Measurements from ENCODE around the gene NRAP. TPM values are rescaled to one million over a fixed set of nuclear protein-coding genes. Genes with fewer than 3 reads are reported as not detected.

The NRAP gene
- total RNA-seq, 1 donor: under 0.01 TPM

DNA sequence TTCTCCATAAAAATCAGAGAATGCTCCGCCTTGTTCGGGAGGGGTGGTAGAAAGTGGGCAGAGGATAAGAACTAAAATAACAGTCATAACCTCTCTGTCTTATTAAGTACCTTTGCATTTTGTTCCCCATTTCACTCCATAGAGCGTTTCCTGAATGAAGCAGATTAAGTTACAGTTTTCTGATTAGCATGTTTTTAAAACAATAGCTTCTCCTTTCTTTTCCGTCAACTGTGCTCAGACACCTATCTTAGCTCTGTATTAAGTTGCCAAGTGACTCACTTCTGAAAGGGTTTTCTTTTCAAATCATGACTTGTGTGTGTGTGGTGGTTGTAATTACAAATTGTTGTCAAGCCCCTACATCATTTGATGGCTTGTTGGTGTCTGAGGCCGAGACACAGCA lies 109.6 kb downstream of the NRAP start:
- no peak overlapping the region for H3K4me3 ChIP-seq (ENCODE audit: low read depth, low read length)
- no peak for DNase-seq (ENCODE audit: low read depth)
- TF ChIP-seq, protein P1, sequence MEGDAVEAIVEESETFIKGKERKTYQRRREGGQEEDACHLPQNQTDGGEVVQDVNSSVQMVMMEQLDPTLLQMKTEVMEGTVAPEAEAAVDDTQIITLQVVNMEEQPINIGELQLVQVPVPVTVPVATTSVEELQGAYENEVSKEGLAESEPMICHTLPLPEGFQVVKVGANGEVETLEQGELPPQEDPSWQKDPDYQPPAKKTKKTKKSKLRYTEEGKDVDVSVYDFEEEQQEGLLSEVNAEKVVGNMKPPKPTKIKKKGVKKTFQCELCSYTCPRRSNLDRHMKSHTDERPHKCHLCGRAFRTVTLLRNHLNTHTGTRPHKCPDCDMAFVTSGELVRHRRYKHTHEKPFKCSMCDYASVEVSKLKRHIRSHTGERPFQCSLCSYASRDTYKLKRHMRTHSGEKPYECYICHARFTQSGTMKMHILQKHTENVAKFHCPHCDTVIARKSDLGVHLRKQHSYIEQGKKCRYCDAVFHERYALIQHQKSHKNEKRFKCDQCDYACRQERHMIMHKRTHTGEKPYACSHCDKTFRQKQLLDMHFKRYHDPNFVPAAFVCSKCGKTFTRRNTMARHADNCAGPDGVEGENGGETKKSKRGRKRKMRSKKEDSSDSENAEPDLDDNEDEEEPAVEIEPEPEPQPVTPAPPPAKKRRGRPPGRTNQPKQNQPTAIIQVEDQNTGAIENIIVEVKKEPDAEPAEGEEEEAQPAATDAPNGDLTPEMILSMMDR (IDR thresholded peaks at IDR 0.05; ENCODE audit: insufficient read depth, low read length): no peak

DNA sequence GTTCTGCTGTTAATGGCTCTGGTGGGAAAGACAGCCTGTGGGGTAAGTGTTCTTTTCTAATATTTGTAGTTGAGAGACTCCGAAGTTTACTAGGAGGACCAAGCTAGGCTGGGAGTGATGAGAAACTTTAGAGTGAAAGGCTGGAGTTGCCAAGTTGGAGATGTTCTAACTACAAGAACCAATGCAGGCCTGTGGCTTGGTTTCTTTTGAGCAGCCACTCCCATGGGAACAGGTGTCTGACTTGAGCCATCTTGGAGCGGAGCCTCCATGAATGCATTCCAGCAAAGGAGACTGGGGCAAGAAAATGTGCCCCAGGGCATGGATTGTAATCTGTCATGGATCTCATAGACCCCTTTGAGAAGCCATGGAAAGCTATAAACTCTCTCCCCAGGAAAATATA lies 110.7 kb downstream of the NRAP start:
- TF ChIP-seq, protein P1 (IDR thresholded peaks at IDR 0.05; ENCODE audit: insufficient read depth, low read length): no peak
- DNase-seq (ENCODE audit: low read depth): no peak
- no peak overlapping the region for H3K4me3 ChIP-seq (ENCODE audit: low read depth, low read length)

DNA sequence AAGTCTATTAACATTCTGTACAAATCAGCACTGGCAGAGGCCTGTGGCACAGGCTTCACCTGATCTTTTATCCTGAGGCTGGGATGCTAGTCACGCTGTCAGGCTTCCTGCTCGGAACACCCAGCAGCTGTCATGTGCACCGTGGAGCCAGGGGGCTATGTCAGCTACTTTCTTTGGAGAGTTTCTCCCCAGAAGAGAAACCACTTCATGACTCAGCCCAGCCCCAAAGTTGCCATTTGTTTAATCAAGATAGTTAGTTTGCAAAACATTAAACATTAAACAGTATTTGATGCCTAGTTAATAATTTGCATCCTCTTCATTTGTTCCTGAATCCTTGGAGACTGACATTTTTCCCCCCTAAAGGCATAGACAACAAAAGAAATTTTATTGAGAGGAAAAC lies 111.1 kb downstream of the NRAP start, which contains the start of gene HABP2:
TSS of gene HABP2 (plus strand) at position 353 of the 400 bp plus-strand sequence. CDS start 69 bp downstream, outside the sequence.
- TF ChIP-seq, protein P1 (IDR thresholded peaks at IDR 0.05; ENCODE audit: insufficient read depth, low read length): no peak
- no peak for DNase-seq (ENCODE audit: low read depth)

DNA sequence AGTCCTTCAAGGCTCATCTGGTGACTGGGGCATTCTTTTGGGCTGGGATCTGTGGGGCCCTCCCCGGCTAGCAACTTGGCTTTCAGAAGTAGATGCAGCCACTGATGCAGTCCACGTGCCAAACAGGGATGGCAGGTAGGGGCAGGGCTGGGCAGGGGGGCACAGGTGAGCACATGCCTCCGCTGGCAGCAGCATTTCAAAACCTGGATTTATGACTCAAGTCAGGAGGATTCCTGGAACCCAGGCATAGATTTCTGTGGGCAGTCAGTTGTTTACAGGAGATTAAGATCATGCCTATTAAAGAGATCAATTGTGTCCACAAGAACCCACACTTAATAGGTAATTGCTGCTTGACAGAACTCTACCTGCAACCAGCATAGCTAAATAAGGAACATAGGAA lies 111.8 kb downstream of the NRAP start:
- no peak overlapping the region for H3K4me3 ChIP-seq (ENCODE audit: low read depth, low read length)
- TF ChIP-seq, protein P1 (IDR thresholded peaks at IDR 0.05; ENCODE audit: insufficient read depth, low read length): no peak
- DNase-seq (ENCODE audit: low read depth): no peak

More for the DNA sequence above, 111.1 kb downstream of the NRAP start, which contains the start of gene HABP2:
- no peak within 1 kb of the TSS for H3K4me3 ChIP-seq (ENCODE audit: low read depth, low read length)

DNA sequence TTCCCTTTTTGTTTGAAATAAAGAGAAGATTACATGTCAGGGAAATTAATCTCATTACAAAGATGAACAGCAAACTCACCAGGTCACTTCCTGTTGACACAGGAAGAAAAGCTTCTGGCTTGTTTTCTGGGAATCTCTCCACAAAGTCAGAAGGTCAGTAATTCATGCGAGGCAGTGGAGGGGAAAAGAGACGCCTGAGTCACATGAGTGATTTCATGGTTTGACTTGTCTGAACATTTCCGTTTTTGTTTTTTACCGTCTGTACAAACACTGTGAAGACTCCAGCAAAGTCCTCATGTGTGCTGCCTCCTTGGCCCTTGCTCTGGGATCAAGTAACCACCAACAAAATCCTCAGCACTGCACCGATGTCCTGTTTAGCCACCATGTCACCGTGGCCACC lies 113.5 kb downstream of the NRAP start:
- no peak for DNase-seq (ENCODE audit: low read depth)
- TF ChIP-seq, protein P1 (IDR thresholded peaks at IDR 0.05; ENCODE audit: insufficient read depth, low read length): no peak

DNA sequence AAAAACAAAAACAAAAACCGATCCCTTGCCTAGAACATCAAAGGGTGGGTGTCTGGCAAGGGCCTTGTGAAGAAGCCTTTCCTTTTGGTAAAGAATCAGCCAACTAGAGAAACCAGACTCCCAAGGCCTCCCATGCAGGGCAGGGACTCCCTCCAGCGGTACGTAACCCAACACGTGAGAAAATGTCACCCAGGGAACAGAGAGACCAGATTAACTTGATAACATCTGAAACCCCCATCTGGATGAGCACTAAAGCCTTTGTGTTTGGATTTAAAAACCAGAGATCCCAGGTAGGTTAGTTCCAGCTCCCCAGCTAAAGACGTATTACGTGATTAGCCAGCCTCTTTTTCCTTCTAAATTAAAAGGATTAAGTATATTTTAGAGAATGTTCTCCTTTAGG lies 114.0 kb downstream of the NRAP start:
- no peak overlapping the region for H3K4me3 ChIP-seq (ENCODE audit: low read depth, low read length)
- TF ChIP-seq, protein P1 (IDR thresholded peaks at IDR 0.05; ENCODE audit: insufficient read depth, low read length): no peak
- DNase-seq (ENCODE audit: low read depth): no peak

More for the DNA sequence above, 113.5 kb downstream of the NRAP start:
- H3K4me3 ChIP-seq (ENCODE audit: low read depth, low read length): no peak overlapping the region

DNA sequence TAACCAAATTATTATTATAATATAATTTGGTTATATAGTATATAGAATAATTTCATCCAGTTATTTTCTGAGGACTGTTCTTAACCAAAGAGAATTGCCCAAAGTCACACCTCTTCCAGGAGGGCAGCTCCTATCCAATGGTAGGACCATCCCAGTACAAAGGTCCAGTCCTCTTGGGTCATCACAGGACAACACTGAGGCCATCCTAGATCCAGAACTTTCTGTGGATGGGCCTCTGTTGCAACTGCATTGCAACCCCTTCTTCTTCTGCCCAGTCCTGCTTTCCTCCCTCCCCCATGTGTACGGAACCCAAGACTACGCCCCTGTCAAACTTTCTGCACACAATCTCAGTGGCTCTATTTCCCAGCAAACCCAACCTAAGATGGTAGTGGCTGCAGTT lies 116.4 kb downstream of the NRAP start:
- TF ChIP-seq, protein P1 (IDR thresholded peaks at IDR 0.05; ENCODE audit: insufficient read depth, low read length): no peak
- no peak for DNase-seq (ENCODE audit: low read depth)
- no peak overlapping the region for H3K4me3 ChIP-seq (ENCODE audit: low read depth, low read length)

Data from fibroblast of the aortic adventitia (primary cell).